K562 (cell line): ENCODE data around the gene C1QTNF8. TPM values are rescaled to one million over a fixed set of nuclear protein-coding genes. Genes with fewer than 3 reads are reported as not detected.
A peak's percentile ranks its signal among the peaks of the same experiment; 100 is the strongest.

ENCODE experiments used
- ARNT ChIP-seq, 2 experiments: fragments of 450-650 bp; IDR thresholded peaks; 2 replicates each; pipeline ENCODE4 v1.6.1; 2016; ENCODE audit warnings: mild to moderate bottlenecking in 1 of 2
- CBFB ChIP-seq: sonication (generic); formaldehyde crosslinking; IDR thresholded peaks from 2 replicates; pipeline ENCODE4 v1.4.0; 2020; ENCODE audit warnings: mild to moderate bottlenecking, missing genetic modification reagents
- CBX1 ChIP-seq: sonication (generic); IDR thresholded peaks from 2 replicates; pipeline ENCODE4 v1.6.1; 2016; ENCODE audit warnings: antibody characterized with exemption, low read depth, mild to moderate bottlenecking
- CBX5 ChIP-seq: IDR thresholded peaks from 2 replicates; pipeline ENCODE4 v1.6.1; 2014; ENCODE audit warnings: low read depth, borderline replicate concordance
- ELF2 ChIP-seq: fragments of 250-450 bp; sonication (Bioruptor Pico); IDR thresholded peaks from 2 replicates; pipeline ENCODE4 v1.5.0; 2021; ENCODE audit warnings: mild to moderate bottlenecking
- FOXM1 ChIP-seq, 2 experiments: fragments of 450-650 bp in 1 of 2; sonication (generic) in 1 of 2; formaldehyde crosslinking in 1 of 2; IDR thresholded peaks; 2 replicates each; pipeline versions ENCODE4 v1.6.1 to v1.9.0; 2017 to 2022; ENCODE audit warnings: low read depth in 2 of 2, mild to moderate bottlenecking in 2 of 2, missing genetic modification reagents in 1 of 2, moderate library complexity in 1 of 2
- HMG20A ChIP-seq: fragments of 450-650 bp; formaldehyde crosslinking; conservative IDR thresholded peaks from 2 replicates; pipeline ENCODE4 v1.4.0; 2020; ENCODE audit warnings: mild to moderate bottlenecking, mixed read lengths
- KDM4B ChIP-seq, 2 experiments: fragments of 450-650 bp in 1 of 2; sonication (generic) in 1 of 2; IDR thresholded peaks; 2 replicates each; pipeline ENCODE4 v1.6.1; 2016 to 2017; ENCODE audit warnings: borderline replicate concordance in 2 of 2, antibody characterized with exemption in 1 of 2, low read depth in 1 of 2, mild to moderate bottlenecking in 1 of 2
- NFYB ChIP-seq: IDR thresholded peaks from 2 replicates; pipeline ENCODE4 v1.6.1; 2011; ENCODE audit warnings: mild to moderate bottlenecking, moderate library complexity; ENCODE audit not compliant: insufficient read length; ENCODE audit errors: extremely low read depth
- PHF8 ChIP-seq: fragments of 200-600 bp; sonication (generic); IDR thresholded peaks from 2 replicates; pipeline ENCODE4 v1.6.1; 2012; ENCODE audit warnings: mixed run types, mild to moderate bottlenecking, inconsistent platforms, low read length, moderate library complexity, borderline replicate concordance
- PURB ChIP-seq: sonication (generic); formaldehyde crosslinking; IDR thresholded peaks from 2 replicates; pipeline ENCODE4 v1.9.0; 2021; ENCODE audit warnings: low read depth, mild to moderate bottlenecking, missing genetic modification reagents
- TAF7 ChIP-seq: fragments of 450-650 bp; IDR thresholded peaks from 2 replicates; pipeline ENCODE4 v1.6.1; 2016; ENCODE audit warnings: missing genetic modification characterization, missing compliant biosample characterization
- TRIM28 ChIP-seq: fragments of 450-650 bp; IDR thresholded peaks from 2 replicates; pipeline ENCODE4 v1.6.1; 2017
- ZBTB7A ChIP-seq: IDR thresholded peaks from 2 replicates; pipeline ENCODE4 v1.6.1; 2011; ENCODE audit warnings: low read depth, mild to moderate bottlenecking, low read length, moderate library complexity, borderline replicate concordance; ENCODE audit not compliant: control insufficient read depth
- ZFP36 ChIP-seq: fragments of 150-350 bp; IDR thresholded peaks from 2 replicates; pipeline ENCODE4 v1.6.1; 2018; ENCODE audit warnings: low read length, low read depth; ENCODE audit not compliant: partially characterized antibody
- ZNF232 ChIP-seq: sonication (generic); formaldehyde crosslinking; IDR thresholded peaks from 2 replicates; pipeline ENCODE4 v1.8.0; 2022; ENCODE audit warnings: mild to moderate bottlenecking, missing genetic modification reagents
- polyA plus RNA-seq, 8 experiments: library from polyadenylated mRNA; depleted of rRNA in 4 of 8; stranded (reverse) in 5 of 8; unstranded in 3 of 8; fragments of >200 nt; fragmentation: Nextera tagmentation in 2 of 8; fragmentation: Illumina TruSeq in 1 of 8; extraction: Ambion mirVana in 2 of 8; extraction: Trizol in 1 of 8; gene quantifications; 2 replicates each; pipeline versions ENCODE4 v1.2.1 to v1.2.3, GENCODE V29; 2011 to 2014; ENCODE audit warnings: inconsistent platforms in 1 of 8, missing spikeins in 1 of 8
- total RNA-seq, 7 experiments: library from RNA; depleted of rRNA in 6 of 7; stranded (reverse); fragments of >200 nt in 6 of 7; fragmentation: Illumina TruSeq in 2 of 7; extraction: Trizol in 2 of 7; gene quantifications; 2 replicates each; pipeline versions ENCODE4 v1.2.1 to v1.2.3, GENCODE V29; 2011 to 2021; ENCODE audit warnings: low replicate concordance in 1 of 7
- TF ChIP-seq, protein P1 (sequence below), 3 experiments: fragments of 200-800 bp in 1 of 3; sonication (Bioruptor generic) in 1 of 3; sonication (generic) in 1 of 3; formaldehyde crosslinking in 1 of 3; IDR thresholded peaks; 2 replicates each; pipeline versions ENCODE4 v1.6.1 to v1.8.0; 2016 to 2022; ENCODE audit warnings: mild to moderate bottlenecking in 2 of 3, missing compliant biosample characterization in 2 of 3, missing genetic modification characterization in 2 of 3, missing genetic modification reagents in 1 of 3
- TF ChIP-seq, protein P2 (sequence below): fragments of 250-450 bp; sonication (Bioruptor Pico); IDR thresholded peaks from 2 replicates; pipeline ENCODE4 v1.5.1; 2021; ENCODE audit warnings: mild to moderate bottlenecking
- TF ChIP-seq, protein P3 (sequence below): fragments of 250-450 bp; sonication (Bioruptor Pico); IDR thresholded peaks from 2 replicates; pipeline ENCODE4 v1.4.0; 2020

Gene C1QTNF8
- total and polyA plus RNA-seq, 9 of the 15 experiments (the other 6 are each of a cell fraction or from before 2014, with no cell fraction given): not detected

DNA sequence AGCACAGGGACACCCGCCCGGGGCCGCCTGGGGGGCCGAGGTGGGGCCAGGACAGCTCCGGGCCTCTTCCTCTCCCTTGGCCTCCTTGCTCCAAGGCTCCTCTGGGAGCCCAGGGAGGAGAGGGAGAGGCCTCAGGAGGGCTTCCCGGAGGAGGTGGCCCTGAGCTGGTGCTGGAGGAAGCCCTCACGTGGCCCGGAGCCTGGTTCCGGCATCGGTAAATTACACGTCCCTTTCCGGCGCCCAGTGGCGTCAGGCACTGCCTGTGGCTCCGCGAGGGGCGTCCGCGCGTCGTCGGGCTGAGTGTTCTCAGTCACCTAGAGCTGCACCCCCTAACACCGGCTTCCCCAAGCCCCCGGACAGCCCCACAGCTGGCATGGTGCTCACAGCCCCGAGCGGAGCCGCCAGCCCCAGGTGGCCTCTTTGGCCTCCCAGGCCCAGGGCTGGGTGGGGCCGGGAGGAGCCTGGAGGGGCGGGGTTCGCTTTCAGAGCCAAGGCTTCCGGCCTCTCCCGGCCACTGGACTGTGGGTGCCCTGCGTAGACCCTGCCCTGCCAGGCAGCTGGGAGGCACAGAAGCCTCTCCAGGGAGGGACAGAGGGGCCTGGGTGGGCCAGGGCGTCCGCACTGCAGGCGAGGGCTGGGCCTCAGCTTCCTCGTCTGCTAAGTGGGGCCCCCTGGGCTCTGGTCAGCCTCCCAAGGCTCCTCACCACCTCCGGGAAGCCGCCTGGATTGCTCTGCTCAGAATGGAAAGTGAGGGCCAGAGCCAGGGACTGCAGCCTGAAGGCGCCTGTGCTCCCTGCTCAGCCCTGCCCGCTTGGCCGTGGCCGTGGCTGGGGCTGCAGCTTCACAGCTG, 51.4 kb downstream of the C1QTNF8 start (continued):
- TF ChIP-seq, protein P1, sequence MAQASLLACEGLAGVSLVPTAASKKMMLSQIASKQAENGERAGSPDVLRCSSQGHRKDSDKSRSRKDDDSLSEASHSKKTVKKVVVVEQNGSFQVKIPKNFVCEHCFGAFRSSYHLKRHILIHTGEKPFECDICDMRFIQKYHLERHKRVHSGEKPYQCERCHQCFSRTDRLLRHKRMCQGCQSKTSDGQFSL (CRISPR knock-in tag; IDR thresholded peaks at IDR 0.05): no peak
- TF ChIP-seq, protein P1 (tag; IDR thresholded peaks at IDR 0.05): no peak
- no peak for TF ChIP-seq PURB (CRISPR knock-in tag)
- TF ChIP-seq, protein P2, sequence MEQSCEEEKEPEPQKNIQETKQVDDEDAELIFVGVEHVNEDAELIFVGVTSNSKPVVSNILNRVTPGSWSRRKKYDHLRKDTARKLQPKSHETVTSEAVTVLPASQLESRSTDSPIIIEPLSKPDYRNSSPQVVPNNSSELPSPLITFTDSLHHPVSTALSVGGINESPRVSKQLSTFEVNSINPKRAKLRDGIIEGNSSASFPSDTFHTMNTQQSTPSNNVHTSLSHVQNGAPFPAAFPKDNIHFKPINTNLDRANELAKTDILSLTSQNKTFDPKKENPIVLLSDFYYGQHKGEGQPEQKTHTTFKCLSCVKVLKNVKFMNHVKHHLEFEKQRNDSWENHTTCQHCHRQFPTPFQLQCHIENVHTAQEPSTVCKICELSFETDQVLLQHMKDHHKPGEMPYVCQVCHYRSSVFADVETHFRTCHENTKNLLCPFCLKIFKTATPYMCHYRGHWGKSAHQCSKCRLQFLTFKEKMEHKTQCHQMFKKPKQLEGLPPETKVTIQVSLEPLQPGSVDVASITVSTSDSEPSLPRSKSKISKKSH (CRISPR knock-in tag): no peak
- peak; percentile 98 for TF ChIP-seq ZFP36
- no peak for TF ChIP-seq ARNT (IDR thresholded peaks at IDR 0.05)
- no peak for TF ChIP-seq TAF7 (tag)
- no peak for TF ChIP-seq CBX1
- no peak for TF ChIP-seq NFYB
- no peak for TF ChIP-seq TRIM28
- TF ChIP-seq PHF8: peak; percentile 18; the same call in 1 of the 2 replicates
- TF ChIP-seq CBX5: no peak
- TF ChIP-seq HMG20A (CRISPR knock-in tag): no peak
- TF ChIP-seq, protein P3, sequence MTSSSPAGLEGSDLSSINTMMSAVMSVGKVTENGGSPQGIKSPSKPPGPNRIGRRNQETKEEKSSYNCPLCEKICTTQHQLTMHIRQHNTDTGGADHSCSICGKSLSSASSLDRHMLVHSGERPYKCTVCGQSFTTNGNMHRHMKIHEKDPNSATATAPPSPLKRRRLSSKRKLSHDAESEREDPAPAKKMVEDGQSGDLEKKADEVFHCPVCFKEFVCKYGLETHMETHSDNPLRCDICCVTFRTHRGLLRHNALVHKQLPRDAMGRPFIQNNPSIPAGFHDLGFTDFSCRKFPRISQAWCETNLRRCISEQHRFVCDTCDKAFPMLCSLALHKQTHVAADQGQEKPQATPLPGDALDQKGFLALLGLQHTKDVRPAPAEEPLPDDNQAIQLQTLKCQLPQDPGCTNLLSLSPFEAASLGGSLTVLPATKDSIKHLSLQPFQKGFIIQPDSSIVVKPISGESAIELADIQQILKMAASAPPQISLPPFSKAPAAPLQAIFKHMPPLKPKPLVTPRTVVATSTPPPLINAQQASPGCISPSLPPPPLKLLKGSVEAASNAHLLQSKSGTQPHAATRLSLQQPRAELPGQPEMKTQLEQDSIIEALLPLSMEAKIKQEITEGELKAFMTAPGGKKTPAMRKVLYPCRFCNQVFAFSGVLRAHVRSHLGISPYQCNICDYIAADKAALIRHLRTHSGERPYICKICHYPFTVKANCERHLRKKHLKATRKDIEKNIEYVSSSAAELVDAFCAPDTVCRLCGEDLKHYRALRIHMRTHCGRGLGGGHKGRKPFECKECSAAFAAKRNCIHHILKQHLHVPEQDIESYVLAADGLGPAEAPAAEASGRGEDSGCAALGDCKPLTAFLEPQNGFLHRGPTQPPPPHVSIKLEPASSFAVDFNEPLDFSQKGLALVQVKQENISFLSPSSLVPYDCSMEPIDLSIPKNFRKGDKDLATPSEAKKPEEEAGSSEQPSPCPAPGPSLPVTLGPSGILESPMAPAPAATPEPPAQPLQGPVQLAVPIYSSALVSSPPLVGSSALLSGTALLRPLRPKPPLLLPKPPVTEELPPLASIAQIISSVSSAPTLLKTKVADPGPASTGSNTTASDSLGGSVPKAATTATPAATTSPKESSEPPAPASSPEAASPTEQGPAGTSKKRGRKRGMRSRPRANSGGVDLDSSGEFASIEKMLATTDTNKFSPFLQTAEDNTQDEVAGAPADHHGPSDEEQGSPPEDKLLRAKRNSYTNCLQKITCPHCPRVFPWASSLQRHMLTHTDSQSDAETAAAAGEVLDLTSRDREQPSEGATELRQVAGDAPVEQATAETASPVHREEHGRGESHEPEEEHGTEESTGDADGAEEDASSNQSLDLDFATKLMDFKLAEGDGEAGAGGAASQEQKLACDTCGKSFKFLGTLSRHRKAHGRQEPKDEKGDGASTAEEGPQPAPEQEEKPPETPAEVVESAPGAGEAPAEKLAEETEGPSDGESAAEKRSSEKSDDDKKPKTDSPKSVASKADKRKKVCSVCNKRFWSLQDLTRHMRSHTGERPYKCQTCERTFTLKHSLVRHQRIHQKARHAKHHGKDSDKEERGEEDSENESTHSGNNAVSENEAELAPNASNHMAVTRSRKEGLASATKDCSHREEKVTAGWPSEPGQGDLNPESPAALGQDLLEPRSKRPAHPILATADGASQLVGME (CRISPR knock-in tag): no peak
- no peak for TF ChIP-seq ZBTB7A
- no peak for TF ChIP-seq KDM4B (IDR thresholded peaks at IDR 0.05; ENCODE audit: borderline replicate concordance in 2 of 2, low read depth in 1 of 2)
- TF ChIP-seq FOXM1 (IDR thresholded peaks at IDR 0.05; ENCODE audit: low read depth): no peak
- no peak for TF ChIP-seq FOXM1 (CRISPR knock-in tag; IDR thresholded peaks at IDR 0.05; ENCODE audit: low read depth)
- no peak for TF ChIP-seq ELF2 (CRISPR knock-in tag)
- TF ChIP-seq ZNF232 (CRISPR knock-in tag): no peak
- no peak for TF ChIP-seq CBFB (CRISPR knock-in tag)
